ENCODE results near the gene VPS26C. TPM values are rescaled to one million over a fixed set of nuclear protein-coding genes. Genes with fewer than 3 reads are reported as not detected.

VPS26C gene
- total and polyA plus RNA-seq, 2 of the 13 experiments (the other 11 are each of a cell fraction or from before 2014, with no cell fraction given): 30.3 to 39.7 TPM

GRCh38 chr21:37196847-37197246 is 70.3 kb downstream of the VPS26C start (continued):
- TF ChIP-seq CTCF (CRISPR knock-in tag; IDR thresholded peaks at IDR 0.05): no peak
- no peak for TF ChIP-seq ISL2 (CRISPR knock-in tag; IDR thresholded peaks at IDR 0.05)
- no peak for TF ChIP-seq ARNT (IDR thresholded peaks at IDR 0.05)
- TF ChIP-seq RFX3 (CRISPR knock-in tag; IDR thresholded peaks at IDR 0.05): no peak
- TF ChIP-seq ELF1 (CRISPR knock-in tag; IDR thresholded peaks at IDR 0.05): no peak
- TF ChIP-seq AGO1 (IDR thresholded peaks at IDR 0.05; ENCODE audit: low read depth, low read length, poor library complexity, severe bottlenecking): no peak
- TF ChIP-seq RERE (CRISPR knock-in tag; IDR thresholded peaks at IDR 0.05; ENCODE audit: low read depth): no peak
- no peak for TF ChIP-seq GLI4 (CRISPR knock-in tag; IDR thresholded peaks at IDR 0.05; ENCODE audit: borderline replicate concordance)

Measured in HepG2 (cell line).